HK-2 (cell line): Measurements from ENCODE around the gene PAK6.

Experiments
- DNase-seq: peaks from one replicate; pipeline ENCODE4 v3.0.0-alpha.2; 2018; ENCODE audit not compliant: unreplicated experiment

Gene PAK6

GRCh38 chr15:40238532-40239403 lies at the start of gene PAK6:
TSS of gene PAK6 (plus strand) at chr15:40239063. CDS start at chr15:40264786, 25,723 bp downstream.
- peak; percentile 77 for DNase-seq

GRCh38 chr15:40190591-40190990 lies 48.3 kb upstream of the PAK6 start:
- peak; percentile 2 for DNase-seq

DNA sequence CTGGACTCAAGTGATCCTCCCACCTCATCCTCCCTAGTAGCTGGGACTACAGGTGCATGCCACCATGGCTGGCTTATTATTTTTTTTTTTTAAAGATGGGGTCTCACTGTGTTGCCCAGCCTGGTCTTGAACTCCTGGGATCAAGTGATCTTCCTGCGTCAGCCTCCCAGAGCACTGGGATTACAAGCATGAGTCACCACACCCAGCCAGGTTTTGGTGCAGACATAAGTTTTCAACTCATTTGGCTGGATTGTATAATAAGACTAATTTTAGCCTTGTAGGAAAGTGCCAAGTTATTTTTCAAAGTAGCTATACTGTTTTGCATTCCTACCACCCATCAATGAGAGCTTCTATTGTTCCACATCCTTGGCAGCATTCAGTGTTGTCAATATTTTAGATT lies 45.9 kb upstream of the PAK6 start:
- DNase-seq: no peak

GRCh38 chr15:40197434-40197833 lies 41.4 kb upstream of the PAK6 start:
- DNase-seq: no peak

GRCh38 chr15:40198355-40199085 lies 40.3 kb upstream of the PAK6 start:
- no peak for DNase-seq

DNA sequence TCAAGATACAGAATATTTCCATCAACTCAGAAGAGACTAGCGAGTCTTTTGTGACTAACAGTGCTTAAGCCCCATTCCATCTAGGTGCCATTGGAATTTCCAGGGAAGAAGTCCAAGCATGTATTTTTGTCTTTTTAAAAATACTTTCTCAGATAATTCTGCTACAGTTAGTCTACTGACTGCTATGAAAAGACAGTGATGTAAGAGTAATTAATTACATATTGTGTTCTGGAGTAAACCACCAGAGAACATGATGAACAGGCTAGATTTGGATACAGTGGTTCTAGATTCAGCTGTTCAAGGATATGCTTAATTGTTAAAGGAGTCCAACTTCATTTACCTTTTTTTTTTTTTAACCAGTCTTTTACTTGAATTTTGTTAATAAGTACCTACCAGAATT lies 34.8 kb upstream of the PAK6 start:
- DNase-seq: no peak

DNA sequence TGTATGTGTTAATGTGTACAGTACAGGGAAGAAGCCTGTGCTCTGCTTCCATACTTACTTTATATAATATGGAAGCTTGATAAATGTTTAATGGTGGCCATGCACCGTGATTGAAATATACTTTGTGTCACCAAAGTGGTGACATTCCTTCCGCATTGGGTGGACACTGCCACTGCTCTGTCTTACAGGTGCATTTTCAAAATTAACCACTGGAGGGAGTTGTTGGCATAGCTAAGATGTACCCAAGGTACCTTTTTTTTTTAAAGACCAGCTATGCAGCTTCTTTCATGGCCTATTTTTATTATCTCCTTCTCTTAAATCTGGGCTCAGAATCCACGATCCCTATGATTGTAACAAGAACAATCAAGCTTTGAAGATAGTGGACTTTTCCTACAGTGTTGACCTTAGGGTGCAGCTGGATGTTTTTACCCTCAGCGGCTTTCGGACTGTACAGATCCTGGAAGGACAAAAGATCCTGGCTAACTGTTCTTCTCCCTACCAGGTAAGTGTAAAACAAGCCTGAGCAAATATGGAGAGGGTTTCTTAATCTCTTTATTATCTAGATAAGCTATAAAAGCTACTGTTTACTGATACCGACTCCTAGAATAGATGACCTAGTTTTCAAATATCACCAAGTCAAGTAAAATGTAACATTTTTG lies 21.6 kb upstream of the PAK6 start:
- peak; percentile 8 for DNase-seq

- DNase-seq: no peak
These were observed 19.1 kb upstream of the PAK6 start for GRCh38 chr15:40219801-40220200.

- no peak for DNase-seq
These were observed 16.7 kb upstream of the PAK6 start for GRCh38 chr15:40222131-40222530.

GRCh38 chr15:40226736-40227135 lies 12.1 kb upstream of the PAK6 start:
- DNase-seq: no peak

GRCh38 chr15:40229316-40229715 lies 9.5 kb upstream of the PAK6 start:
- DNase-seq: no peak

DNA sequence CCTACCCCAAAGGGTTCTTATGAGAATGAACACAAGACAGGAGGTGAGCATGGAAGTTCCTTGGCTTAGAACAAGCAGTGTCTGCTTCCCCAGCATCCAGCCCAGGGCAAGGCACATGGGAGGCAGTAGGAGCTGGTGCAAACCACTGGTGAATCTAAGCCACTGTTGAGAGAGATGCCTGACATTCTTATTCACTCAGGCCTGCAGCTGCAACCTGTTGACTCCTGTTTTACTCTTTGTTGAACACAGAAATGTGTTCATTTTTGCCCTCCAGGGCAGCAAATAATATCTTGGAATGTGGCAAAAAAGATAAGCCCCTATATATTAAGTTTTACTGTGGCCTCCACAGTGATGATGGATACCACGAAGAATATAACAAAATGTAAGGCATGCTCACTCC lies 8.9 kb upstream of the PAK6 start:
- no peak for DNase-seq

DNA sequence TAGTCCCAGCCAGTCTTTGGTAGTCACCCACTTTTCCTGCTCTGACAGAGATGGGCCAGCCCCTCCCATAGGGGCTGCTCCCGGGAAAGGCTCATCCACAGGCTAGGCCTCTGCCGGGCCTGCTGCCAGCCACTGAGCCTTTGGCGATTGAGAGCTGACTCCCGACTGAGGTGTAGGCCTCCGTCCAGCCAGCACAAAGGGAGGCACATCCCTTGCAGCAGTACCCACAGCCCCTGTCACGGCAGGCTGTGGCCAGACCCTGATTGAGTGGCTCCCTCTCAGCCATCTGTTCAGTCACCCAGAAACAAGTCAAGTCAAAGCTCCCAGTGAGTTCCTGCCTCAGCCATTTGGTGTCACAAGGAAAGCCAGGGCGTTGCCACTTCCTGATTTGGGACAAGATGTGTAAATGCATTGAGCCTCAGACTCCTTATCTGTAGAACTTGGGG lies 6.2 kb upstream of the PAK6 start:
- no peak for DNase-seq

- no peak for DNase-seq
These were observed 4.9 kb upstream of the PAK6 start for GRCh38 chr15:40233727-40234577.

GRCh38 chr15:40234783-40235182 lies 4.1 kb upstream of the PAK6 start:
- DNase-seq: no peak

DNA sequence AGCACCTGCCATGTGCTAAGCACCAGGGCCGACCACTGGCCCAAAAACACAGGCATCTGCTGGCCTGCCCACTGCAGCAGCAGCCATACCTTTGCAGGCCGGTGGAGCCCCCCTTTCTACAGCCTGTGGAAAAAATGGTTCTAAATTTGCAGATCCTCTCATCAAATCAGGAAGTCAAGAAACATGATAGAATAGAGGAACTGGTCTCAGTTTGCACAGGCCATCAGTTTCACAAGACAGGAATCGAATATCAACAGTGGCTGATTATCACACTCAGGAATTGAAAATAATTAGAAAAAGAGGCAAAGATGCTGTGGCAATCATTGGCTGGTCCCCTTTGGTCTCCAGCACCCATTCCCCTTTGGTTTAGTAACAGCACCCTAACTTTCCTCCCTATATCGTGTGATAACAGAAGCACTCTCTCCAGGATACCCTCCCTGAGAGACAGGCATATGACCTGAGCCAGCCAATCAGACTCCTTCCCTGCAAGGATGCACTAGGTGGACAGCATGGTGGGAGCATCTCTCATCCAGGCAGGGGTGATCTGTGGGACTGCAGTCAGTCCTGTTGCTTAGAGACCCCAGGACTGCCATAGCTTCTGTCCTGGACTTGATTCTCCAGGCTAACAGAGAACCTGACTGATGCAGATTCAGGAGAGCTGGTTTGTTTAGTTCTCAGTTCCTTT lies 3.5 kb upstream of the PAK6 start:
- no peak for DNase-seq

DNA sequence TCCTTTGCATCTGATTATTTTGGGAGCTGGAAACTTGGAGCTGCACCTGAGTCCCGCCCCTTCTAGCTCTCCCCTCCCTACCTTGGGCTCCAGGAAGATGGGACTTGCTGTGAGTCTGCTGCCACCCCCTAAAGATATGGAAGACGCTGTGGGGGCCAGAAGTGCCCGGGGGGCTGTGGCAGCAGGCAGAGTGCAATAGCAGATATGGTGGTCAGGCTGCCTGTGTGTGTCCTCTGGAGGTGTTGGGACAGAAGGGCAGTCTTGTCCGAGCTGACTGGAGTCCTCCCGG lies 485 bp downstream of the PAK6 start:
- DNase-seq: no peak

DNA sequence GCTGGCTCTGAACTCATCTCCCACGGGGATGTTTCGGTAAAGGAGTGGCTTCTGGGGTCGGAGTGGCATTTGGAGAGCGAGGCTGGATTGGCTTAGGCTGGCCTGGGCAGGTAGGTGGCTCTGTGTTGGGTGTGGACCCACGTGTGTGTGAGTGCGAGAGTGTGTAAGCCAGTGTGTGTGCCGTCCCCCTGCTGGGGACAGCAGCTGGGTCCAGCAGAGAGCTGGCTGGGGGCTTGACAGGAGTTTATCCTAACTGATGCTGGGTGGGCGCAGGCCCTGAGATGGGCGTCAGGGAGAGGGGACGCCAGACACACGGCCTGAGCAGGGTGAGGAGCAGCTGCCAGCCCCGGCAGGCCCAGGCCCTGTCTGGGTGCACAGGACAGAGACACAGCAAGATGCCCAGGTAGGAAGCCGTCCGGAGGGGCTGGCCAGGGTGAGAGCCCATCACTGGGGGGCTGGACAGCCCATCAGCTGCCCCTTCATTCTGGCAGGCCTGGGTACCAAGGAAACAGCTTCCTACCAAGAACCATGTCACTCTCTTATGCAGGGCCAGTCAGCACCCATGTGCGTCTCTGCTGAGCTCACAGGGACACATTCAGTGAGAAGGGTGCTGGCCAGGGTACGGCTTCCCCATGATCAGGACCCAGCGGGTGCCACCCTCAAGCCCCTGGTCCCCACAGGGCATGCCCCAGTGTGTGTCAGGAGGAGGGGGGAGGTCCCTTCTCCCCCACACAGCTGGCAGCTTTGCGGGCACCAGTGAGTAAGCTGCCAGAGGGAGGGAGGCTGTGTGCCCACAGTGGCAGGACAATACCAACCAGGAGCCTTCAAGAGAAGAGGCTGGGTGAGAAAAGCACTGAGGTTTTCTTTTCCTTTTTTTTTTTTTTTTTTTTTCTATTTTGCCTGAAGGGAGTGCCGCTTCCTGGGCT lies 1.1 kb downstream of the PAK6 start:
- DNase-seq: no peak

DNA sequence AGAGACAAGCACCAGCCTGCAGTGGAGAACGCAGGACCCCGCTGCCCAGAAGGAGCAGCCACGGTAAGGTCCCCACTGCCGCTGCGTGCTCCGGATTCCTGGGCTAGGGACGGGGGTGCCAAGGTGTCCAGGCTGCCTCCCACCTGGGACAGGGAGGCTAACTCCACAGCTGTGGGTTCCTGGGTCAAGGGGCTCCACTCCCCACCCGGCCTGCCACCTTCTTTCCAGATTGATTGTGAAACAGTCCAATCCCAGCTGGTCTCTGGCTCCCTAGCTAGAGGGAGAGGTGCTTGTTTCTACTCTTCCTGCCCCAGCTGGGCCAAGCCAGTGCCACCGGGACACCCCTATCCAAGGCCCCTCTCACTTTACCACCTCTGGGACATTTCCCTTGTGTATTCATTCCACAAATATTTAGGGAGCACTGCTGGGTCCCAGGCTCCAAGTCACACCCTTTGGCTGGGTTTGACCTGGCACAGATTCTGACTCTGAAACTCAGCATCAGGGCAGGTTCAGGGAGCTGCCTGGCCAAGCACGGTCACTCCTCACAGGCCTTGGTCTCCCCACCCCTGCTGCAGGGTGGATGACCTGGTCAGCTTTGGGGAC lies 1.9 kb downstream of the PAK6 start:
- DNase-seq: no peak
